NCI-H187 treated with DMSO at 0.1 percent for 48 hours (cell line): ENCODE results near the gene DENND10.
"Not testable (repeated sequence)": the region's sequence is repeated elsewhere in the genome, so short reads cannot be mapped to it uniquely, and the experiment has no call there.

Experiments used
- DNase-seq: peaks from one replicate; lab custom pipeline; 2025; lab: John Stamatoyannopoulos, UW

The DENND10 gene

DNA sequence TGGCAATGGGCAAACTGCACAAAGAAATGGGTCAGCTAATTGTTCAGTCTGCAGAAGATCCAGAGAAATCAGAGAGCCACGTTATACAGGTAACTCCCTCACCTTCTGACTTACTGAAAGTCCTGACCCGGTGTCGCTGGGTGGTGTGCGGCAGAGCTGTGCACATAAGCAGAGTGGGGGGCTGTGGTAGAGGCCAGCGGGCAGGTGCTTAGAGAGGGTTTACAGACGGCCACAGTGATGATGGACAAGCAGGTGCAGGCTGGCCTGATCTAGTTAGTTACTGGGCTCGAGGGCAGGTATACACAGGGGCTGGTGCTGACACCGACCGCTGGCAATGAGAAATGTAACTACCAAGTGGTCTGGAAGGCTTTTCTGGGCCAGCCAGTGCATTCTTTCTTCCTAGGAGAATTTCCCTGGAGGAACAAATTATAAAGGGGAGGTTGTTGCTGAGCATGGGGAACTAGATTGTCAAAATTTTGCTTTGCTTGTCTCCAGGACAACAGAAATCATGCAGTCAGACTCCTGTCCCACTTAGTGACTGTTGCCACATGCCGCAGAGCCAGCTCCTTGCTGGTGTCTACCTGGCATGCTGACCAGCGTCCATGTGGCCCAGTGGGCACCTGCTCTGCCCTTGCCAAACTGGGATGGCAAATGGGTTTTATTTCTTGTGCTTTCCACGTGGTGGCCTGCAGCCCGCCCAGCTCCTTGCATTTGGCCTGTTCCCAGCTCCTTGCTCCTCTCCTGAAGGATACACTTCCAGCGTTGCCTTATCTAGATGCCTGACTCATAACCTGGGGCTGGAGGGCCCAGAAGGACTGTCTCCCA, 28.8 kb downstream of the DENND10 start:
- no peak for DNase-seq

DNA sequence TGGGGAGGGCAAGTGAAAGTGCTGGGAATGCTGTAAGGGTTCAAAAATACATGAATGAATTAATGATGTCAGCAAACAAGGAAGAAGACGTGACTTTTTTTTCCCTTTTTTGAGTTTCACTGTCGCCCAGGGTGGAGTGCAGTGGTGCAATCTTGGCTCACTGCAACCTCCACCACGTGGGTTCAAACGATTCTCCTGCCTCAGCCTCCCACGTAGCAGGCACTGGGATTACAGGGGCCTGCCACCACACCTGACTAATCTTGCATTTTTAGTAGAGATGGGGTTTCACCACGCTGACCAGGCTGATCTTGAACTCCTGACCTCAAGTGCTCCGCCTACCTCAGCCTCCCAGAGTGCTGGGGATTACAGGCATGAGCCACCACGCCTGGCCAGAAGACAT, 30.0 kb downstream of the DENND10 start:
- no peak for DNase-seq

DNA sequence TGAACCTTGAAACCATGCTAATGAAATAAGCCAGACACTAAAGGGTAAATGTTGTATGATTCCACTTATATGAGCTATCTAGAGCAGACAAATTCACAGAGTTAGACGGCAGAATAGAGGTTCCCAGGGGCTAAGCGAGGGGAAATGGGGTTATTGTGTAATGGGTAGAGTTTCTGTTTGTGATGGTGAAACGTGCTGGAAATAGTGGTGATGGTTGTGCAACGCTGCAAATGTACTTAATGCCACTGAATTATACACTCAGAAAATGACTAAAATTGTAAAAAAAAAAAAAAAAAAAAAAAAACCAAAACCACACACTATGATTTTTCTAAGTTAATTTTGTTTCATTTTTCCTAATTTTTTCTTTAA, 31.6 kb downstream of the DENND10 start:
- DNase-seq: no peak

DNA sequence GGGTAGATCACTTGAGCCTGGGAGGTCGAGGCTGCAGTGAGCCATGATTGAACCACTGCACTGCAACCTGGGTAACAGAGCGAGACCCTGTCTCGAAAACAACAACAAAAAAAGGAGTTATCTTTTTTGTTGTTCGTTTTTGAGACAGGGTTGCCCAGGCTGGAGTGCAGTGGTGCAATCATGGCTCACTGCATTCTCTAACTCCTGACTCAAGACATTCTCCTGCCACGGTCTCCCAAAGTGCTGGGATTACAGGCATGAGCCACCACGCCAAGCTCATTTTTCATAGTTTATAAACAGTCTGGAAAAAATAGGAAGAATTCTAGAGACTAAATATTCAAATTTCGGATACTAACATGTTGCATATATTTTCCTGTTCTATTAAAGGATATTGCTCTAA, 32.2 kb downstream of the DENND10 start:
- DNase-seq: no peak

DNA sequence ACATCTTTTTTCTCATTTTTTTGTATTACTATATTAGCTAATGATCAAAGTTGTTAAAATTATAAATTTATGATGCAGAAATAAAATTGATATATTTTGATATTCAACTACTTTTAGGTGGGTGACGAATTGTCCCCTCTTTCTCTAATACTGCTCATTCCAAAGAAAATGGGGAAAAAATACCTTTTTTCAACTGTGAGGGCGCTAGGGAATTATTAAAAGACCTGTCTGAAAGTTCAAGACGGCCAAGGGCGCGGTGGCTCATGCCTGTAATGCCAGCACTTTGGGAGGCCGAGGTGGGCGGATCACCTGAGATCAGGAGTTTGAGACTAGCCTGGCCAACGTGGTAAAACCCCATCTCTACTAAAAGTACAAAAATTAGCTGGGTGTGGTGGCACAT, 34.0 kb downstream of the DENND10 start:
- not testable (repeated sequence) for DNase-seq

DNA sequence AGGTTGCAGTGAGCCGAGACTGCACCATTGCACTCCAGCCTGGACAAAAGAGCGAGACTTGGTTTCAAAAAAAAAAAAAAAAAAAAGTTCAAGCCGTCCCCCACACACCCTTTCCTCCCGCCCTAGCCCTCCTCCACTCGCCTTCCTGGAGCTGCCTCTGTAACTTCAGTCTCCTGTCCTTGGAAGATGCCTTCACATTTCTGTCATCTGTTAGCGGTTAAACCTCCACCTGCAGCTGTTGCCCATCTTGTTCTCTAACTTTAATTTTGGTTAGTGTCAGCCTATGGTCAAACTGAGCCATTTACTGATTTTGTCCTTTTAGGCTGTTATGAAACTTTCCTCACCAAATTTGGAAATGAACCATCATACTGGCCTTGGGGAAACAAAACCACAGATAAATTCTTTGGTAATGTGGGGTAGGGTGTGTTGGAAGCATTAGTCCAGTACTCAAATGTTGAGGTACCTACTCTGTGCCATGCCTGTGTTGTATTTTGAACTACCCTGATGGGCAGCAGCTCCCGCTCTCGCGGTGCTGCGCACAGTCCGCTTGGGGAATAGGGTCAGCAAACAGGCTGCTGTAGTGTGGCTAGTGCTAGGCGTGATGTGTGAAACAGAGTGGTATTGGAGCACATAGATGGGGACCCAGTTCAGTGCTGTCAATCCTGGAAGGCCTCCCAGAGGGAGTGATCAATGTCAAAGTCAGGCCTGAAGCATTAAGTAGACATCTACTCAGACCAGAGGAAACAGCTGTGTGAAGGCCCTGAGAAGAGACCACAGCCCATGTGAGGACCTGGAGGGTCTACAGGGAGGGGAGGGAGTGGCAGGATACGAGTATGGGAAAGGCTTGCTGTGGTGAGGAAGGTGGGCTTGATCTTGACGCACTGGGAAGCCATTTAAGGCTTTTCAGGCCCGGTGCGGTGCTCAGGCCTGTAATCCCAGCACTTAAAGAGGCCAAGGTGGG, 34.7 kb downstream of the DENND10 start:
- no peak for DNase-seq

DNA sequence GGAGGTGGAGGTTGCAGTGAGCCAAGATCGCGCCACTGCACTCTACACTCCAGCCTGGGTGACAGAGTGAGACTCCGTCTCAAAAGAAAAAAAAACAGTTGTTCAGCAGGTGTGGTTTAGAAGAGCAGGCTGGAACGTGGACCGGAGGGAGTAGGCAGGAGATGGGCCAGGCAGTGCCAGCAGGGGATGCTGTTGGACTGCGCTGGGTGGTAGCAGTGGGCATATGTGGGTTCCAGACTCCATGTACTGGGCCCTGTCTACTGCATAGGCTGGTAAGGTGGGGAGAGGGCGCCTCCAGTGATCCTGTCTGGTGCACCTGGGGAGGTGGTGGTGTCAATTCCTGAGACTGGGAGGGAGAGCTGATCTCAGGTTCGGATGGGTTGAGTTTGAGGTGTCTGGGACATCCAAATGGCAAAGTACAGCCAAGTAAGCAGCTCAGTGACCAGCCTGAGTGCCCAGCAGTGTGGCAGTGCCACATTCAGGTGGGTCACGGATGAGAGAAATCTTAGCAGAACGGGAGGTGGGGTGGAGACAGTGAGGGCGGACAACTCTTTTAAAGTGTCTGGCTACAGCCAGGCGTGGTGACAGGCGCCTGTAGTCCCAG, 35.7 kb downstream of the DENND10 start:
- DNase-seq: no peak

DNA sequence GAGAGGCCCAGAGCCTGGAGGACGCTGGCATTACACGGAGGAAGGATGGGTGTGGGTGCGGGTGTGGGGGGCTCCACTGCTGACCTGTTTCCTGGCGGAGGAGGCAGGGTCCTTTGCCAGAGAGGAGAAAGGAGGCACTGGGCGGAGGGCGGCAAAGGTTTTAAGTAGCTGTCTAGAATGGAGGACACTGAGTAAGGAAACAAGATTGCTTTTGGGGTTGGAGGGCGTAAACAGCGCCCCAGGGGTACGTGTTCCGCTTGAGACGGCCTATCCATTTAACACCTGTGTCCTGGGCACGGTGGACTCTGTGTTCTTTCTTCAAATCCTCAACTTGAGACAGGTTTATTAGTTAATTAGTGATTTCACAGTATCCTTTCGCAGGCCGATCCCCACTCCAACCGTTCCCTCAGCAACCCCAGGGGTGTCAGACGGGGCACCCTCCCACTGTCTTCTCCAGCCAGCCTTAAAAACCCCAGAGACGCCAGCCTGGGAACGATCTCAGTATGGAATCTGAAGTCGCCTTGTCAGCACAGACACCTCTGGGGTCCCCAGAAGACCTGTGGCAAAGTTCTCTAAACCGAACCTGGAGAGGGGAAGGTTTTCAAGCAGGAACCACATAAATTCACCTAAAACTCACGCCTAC, 36.8 kb downstream of the DENND10 start:
- DNase-seq: no peak

DNA sequence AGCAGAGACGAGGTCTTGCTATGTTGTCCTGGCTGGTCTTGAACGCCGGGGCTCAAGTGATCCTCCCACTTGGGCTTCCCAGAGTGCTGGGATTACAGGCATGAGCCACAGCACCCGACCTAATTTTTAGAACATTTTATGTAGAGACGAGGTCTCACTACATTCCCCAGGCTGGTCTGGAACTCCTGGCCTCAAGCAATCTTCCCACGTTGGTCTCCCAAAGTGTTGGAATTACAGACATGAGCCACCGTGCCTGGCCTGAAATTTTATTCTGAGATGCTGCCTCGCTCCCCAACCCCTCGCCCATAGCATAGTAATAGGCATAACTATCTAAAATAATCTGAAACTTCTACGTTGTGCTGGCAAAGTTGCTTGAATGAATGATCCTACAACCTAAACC, 39.7 kb downstream of the DENND10 start:
- no peak for DNase-seq

DNA sequence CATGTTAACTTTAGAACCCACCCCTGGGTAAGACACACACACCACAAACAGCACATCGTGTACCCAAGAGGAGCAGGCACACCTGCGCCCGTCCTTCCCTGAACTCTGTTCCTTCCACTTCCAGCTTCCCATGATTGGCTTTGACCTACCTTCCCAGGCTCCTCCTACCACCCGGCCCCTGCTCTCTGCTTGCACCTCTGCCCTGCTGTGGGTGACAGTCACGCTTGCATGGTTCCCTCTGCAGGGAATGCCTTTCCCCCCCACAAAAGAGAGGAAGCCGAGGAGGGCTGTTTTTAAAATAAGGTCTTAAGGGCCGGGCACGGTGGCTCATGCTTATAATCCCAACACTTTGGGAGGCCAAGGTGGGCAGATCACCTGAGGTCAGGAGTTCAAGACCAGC, 45.2 kb downstream of the DENND10 start:
- DNase-seq: no peak

DNA sequence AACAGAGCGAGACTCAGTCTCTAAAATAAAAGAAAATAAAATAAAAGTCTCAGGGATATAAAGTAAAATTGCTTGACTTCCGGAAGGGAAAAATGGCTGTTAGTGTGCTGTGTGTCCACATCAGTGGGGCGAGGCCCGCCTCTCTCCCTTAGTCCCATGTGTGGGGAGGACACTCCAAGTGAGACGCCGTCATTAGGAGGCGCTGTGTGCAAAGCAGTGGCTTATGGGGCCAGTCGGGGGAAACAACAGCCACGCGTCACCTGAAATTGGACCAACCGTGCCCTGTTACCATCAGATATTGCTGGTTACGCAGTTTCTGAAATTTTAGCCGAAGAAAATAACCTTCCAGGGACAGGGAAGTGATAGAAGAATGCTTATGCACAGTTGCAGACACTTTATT, 45.8 kb downstream of the DENND10 start:
- DNase-seq: no peak

DNA sequence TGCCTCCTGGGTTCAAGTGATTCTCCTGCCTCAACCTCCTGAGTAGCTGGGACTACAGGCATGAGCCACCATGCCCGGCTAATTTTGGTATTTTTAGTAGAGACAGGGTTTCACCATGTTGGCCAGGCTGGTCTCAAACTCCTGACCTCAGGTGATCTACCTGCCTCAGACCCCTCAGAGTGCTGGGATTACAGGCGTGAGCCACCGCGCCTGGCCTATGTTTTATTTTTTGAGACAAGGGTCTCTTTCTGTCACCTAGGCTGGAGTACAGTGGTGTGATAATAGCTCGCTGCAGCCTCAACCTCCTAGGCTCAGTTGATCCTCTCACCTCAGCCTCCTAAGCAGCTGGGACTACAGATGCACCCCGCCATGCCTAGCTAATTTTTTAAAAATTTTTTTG, 47.7 kb downstream of the DENND10 start:
- not testable (repeated sequence) for DNase-seq

DNA sequence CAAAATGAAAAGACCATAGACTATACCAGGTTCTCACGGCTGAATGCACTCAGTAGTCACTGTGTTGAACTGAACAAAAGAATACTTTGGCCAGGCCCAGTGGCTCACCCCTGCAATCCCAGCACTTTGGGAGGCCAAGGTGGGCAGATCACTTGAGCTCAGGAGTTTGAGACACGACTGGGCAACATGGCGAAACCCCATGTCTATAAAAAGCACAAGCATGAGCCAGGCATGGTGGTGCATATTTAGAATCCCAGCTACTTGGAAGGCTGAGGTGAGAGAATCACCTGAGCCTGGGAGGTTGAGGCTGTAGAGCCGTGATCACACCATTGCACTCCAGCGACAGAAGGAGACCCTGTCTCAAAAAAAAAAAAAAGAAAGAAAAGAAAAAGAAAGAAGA, 49.1 kb downstream of the DENND10 start:
- DNase-seq: no peak

DNA sequence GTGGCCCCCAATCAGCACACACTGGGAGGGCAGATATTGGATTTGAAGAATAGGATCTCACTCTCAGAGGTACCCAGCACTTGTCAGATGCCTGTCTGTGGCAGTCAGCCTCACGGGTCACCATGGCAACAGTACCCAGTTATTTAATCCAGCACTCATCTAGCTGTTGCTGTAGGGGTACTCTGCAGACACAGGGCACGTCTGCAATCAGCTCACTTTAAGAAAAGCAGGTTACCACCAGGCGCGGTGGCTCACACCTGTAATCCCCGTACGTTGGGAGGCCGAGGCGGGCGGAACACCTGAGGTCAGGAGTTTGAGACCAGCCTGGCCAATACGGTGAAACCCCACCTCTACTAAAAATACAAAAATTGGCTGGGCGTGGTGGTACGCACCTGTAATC, 49.7 kb downstream of the DENND10 start:
- no peak for DNase-seq

DNA sequence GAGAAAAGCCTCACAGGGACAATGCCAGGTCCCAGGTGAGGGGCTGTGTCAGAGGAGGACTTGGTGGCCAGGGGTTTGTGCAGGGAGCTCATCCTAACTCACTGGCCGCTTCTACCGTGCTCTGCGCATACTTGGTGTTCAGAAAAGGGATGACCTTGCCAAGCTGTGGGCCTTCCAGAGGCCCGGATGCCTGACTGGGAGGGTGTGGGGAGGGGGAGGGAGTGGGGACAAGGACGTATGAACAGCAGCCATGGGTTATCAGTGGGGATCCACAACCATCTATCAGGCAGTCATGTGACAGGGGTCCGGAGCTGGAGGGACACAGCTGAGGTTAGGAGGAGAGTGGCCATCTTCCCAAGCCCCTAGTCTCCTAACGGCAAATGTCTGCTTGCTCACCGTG, 55.4 kb downstream of the DENND10 start:
- no peak for DNase-seq

DNA sequence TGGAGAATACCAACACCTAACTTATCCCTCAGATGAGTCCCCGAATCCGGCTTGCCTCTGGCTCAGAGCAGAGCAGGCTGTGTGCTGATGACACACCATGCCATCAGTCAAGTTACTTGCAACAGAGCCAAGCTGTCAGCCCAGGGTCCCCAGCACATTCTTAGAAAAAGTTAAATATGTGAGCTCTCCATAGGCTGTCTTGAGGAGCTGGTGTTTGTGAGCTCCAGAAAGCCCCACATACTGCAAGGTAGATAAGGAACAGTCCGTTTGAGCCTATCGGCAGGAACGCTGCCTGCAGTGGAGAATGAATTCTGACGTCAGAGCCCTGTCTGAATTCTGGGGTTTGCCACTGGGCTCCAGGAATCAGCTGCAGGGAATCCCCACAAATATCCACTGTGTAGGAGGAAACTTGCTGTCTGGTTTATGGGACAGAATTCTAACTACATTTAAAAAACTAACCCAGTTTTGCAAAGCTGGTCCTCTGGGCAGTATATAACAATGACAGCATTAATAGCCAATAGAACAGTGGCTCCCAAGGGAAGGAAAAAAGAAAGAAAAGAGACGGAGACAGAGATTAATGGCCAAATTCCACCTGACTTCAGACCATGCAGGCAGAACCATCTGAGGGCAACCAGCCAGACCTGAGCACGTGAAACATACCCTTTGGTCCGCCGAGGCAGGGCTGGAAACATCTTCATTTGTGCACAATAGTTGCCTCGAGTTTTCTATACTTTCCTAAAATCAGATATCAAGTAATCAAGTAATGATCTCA, 58.0 kb downstream of the DENND10 start:
- DNase-seq: no peak

DNA sequence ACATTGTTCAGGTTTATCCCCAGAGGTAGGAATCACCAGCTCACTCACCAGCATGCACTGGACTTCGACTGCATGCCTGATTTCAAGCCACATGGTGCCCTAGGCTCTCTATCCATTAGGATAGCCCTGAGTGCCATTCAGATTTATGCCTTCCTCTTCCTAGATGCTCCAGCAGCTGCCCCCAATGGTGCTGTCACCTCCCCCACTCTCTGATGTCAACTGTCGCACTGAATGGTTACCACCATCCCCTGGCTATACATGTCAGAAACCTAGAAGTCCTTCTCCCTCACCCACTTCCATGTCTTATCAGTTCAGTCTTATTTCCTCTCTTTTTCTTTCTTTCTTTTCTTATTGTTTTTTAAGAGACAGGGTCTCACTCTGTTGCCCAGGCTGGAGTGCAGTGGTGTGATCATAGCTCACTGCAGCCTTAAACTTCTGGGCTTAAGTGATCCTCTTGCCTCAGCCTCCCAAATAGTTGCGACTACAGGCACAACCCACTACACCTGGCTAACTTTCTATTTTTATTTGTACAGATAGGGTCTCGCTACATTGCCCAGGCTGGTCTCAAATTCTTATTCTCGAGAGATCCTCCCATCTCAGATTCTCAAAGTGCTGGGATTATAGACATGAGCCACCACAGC, 58.7 kb downstream of the DENND10 start:
- DNase-seq: no peak

DNA sequence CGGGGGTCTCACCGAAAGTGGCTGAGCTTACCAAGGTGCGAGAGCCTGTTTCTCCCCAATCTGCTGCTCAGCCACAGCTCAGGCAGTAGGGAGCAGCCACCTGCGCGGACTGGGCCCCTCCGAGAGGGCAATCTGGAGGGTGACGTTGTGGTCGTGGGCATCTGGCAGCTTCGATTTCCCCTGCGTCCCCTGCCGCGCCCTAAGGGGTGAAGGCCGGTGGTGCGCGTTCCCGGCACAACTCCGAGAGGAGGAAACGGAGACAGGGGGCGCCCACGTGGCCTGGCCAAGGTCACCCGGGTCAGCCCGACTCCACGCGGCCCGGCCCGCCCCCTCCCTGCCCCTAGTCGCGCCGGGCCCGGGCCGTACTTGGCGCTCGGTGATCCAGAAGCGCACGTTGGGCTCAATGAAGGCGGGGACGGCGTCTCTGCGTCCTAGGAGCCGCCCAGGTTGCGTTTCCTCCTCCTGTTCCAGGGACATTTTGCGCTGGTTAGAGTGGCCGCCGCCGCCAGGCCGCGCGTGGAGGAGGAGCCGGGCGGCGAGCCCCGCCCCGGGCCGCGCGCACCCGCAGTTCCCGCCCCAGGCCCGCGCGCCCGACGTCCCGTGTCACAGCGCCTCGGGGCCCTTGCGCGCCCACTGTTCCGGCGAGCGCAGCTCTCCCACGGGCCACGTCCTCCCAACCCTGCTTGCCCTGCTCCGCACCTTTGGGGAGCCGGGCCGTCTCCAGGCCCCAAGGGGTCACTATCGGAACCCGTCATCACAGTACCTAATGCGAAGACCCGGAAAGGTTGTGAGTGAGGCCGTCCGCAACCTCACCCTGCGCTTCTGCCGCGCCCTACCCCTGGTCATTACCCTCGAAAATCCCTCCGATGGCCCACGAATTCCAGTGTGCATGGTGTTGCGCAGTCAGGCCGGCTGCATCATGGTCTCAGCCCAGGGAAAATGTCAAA, 61.5 kb downstream of the DENND10 start, which contains the start of gene SFXN4:
Gene SFXN4, minus strand, starts transcription at position 544 of the 947 bp plus-strand sequence. Its CDS starts 67 bp downstream, at position 477.
- DNase-seq: no peak

DNA sequence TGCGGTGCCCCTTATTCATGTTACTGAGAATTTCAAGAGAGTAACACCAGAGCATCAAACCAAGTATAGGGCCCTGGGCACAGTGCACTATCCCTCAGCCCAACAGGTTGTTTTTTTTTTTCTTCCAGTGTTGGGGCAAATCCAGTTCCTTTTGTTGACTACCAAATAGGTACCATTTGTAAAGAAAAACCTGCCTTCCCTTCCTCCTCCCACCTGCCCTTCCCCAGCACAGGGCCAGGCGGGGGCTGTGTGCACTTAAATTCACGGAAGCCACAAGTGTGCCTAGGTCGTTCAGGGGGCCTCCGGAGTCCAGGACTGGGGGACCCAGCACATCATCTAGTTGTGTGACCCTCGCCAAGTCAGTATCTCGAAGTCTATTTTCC, 62.2 kb downstream of the DENND10 start:
- no peak for DNase-seq

DNA sequence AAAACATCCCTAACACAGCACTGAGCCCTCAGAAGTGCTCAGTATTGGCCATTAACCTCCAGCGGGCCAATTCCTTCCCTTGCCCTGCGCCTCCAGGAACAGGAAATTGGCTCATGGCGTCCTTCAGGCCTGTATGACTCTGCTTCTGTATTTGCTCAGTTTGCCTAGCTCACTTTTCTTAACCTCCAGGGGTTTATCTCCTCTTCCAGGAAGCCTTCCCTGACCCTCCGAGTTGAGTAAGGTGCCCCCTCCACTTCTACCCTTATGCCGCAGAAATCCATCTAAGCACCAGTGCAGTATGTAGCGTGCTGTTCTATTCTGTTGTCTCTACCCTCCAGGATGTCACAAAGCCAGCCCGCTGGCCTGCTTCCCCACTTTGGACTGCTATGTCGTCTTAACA, 62.7 kb downstream of the DENND10 start:
- no peak for DNase-seq
